NCI-H1105 treated with DMSO at 0.1 percent for 48 hours (cell line): ENCODE data around the gene NR2C2.

Source experiments
- DNase-seq: peaks from one replicate; lab custom pipeline; 2025; lab: John Stamatoyannopoulos, UW

Gene NR2C2

GRCh38 chr3:14921811-14922705, 25.3 kb upstream of the NR2C2 start:
- no peak for DNase-seq

- no peak for DNase-seq
These were observed 24.5 kb upstream of the NR2C2 start for GRCh38 chr3:14922863-14923262.

- no peak for DNase-seq
These were observed 23.9 kb upstream of the NR2C2 start for GRCh38 chr3:14923476-14923875.

- DNase-seq = peak; percentile 47
These were observed 21.4 kb upstream of the NR2C2 start for GRCh38 chr3:14925729-14926591.

- DNase-seq = no peak
These were observed 20.8 kb upstream of the NR2C2 start for GRCh38 chr3:14926592-14926991.

GRCh38 chr3:14927308-14927707, 20.1 kb upstream of the NR2C2 start:
- DNase-seq = no peak

- no peak for DNase-seq
These were observed 17.9 kb upstream of the NR2C2 start for GRCh38 chr3:14929310-14930074.

GRCh38 chr3:14933820-14934425, 13.5 kb upstream of the NR2C2 start:
- no peak for DNase-seq

GRCh38 chr3:14935592-14936345, 11.6 kb upstream of the NR2C2 start:
- no peak for DNase-seq

GRCh38 chr3:14938954-14939353, 8.4 kb upstream of the NR2C2 start:
- DNase-seq = no peak

GRCh38 chr3:14941871-14942270, 5.5 kb upstream of the NR2C2 start:
- no peak for DNase-seq

- DNase-seq = no peak
These were observed 4.3 kb upstream of the NR2C2 start for GRCh38 chr3:14943042-14943441.

GRCh38 chr3:14946236-14946635, 1.1 kb upstream of the NR2C2 start:
- no peak for DNase-seq

- DNase-seq = no peak
These were observed 664 bp upstream of the NR2C2 start for GRCh38 chr3:14946739-14947099.

- peak; percentile 81 for DNase-seq
These were observed 664 bp downstream of the NR2C2 start for GRCh38 chr3:14947886-14948608.

GRCh38 chr3:14948609-14949038, 1.2 kb downstream of the NR2C2 start:
- no peak for DNase-seq

- no peak for DNase-seq
These were observed 1.7 kb downstream of the NR2C2 start for GRCh38 chr3:14949126-14949525.

GRCh38 chr3:14950274-14950673, 2.9 kb downstream of the NR2C2 start:
- DNase-seq = no peak

GRCh38 chr3:14957153-14957552, 9.8 kb downstream of the NR2C2 start:
- DNase-seq = no peak

- no peak for DNase-seq
These were observed 10.5 kb downstream of the NR2C2 start for GRCh38 chr3:14957925-14958324.
